Kidney (tissue), 14 donors: ENCODE data around the gene FAM53B. TPM values are rescaled to one million over a fixed set of nuclear protein-coding genes. Genes with fewer than 3 reads are reported as not detected.

Source experiments
- DNase-seq, 5 donors: peaks; one replicate each; pipeline ENCODE4 v3.0.0-alpha.2; 2013 to 2020
- FAIRE-seq: peaks from 2 replicates; lab custom pipeline; 2012; peaks lifted over from hg19 to GRCh38; lab: Jason Lieb, UNC
- H3K27ac ChIP-seq, 2 donors: one replicate each; pipeline ENCODE4 v1.7.0; 2013; ENCODE audit warnings: low read depth in 2 of 2, low read length in 2 of 2, inconsistent platforms in 1 of 2
- H3K27me3 ChIP-seq: one replicate; pipeline ENCODE4 v1.7.1; 2013; ENCODE audit warnings: low read length, inconsistent platforms; ENCODE audit not compliant: control insufficient read depth, insufficient read depth
- H3K36me3 ChIP-seq, 3 donors: one replicate each; pipeline versions ENCODE4 v1.7.0 to v1.7.1; 2013; ENCODE audit warnings: low read length in 3 of 3, control low read depth in 1 of 3, inconsistent platforms in 1 of 3; ENCODE audit not compliant: insufficient read depth in 3 of 3, control insufficient read depth in 2 of 3
- H3K4me1 ChIP-seq, 3 donors: one replicate each; pipeline versions ENCODE4 v1.7.0 to v1.7.1; 2013; ENCODE audit warnings: low read length in 3 of 3, inconsistent platforms in 1 of 3, low read depth in 1 of 3; ENCODE audit not compliant: control insufficient read depth in 2 of 3, insufficient read depth in 2 of 3
- H3K4me3 ChIP-seq, 3 donors: one replicate each; pipeline versions ENCODE4 v1.7.0 to v1.8.1; 2013; ENCODE audit warnings: low read length in 3 of 3, control low read depth in 1 of 3, inconsistent platforms in 1 of 3
- H3K9ac ChIP-seq, 3 donors: one replicate each; pipeline versions ENCODE4 v1.7.0 to v1.7.1; 2013; ENCODE audit warnings: low read length in 3 of 3, control low read depth in 1 of 3, inconsistent platforms in 1 of 3
- H3K9me3 ChIP-seq, 3 donors: one replicate each; pipeline versions ENCODE4 v1.7.0 to v1.7.1; 2013; ENCODE audit warnings: low read length in 3 of 3, control low read depth in 1 of 3, inconsistent platforms in 1 of 3; ENCODE audit not compliant: control insufficient read depth in 2 of 3, insufficient read depth in 1 of 3
- CTCF ChIP-seq: IDR thresholded peaks from 3 replicates; pipeline ENCODE4 v1.5.1; 2012; ENCODE audit warnings: mild to moderate bottlenecking, moderate library complexity, borderline replicate concordance; ENCODE audit not compliant: insufficient read depth; ENCODE audit errors: extremely low read depth
- intact Hi-C: fragments of 100-400 bp; cut with DNase I; formaldehyde crosslinking; loops from one replicate; pipeline ENCODE4 v1.11.1; 2022
- polyA plus RNA-seq: library from polyadenylated mRNA; stranded (reverse); fragments of 350-450 nt; fragmentation: Illumina TruSeq; extraction: RNeasy Lipid Tissue Mini Kit (QIAGEN cat#74804); gene quantifications from one replicate; pipeline ENCODE4 v1.2.3, GENCODE V29; 2014; ENCODE audit warnings: low read depth, low replicate concordance; ENCODE audit not compliant: insufficient read depth
- total RNA-seq: library from RNA; stranded (reverse); fragmentation: NEBNext Ultra II Directional; extraction: Animal tissue kit (Norgen Biotek cat#: 25700); gene quantifications from one replicate; pipeline ENCODE4 v1.2.1, GENCODE V29; 2021
- donor health status: control.
- donor health status: control.
- donor health status: control.
- donor health status: control.
- donor health status: control.
- donor health status: DM: yes; HTN: yes; CAD: no.
- donor health status: Normal renal cell carcinoma (clear cell type).

FAM53B gene
- total and polyA plus RNA-seq, 2 donors from 2014 or later, result 11.8 to 30.0 TPM

- Histone ChIP-seq H3K27ac (peak overlapping the region in 1 of 2 donors; percentile 90), H3K36me3 (no peaks in the 10 kb centered on the region), H3K9ac (no peak overlapping the region), H3K27me3 (no peaks in the 10 kb centered on the region), H3K4me3 (no peak overlapping the region), H3K9me3 (no peaks in the 10 kb centered on the region), H3K4me1 (peaks cover 13 to 86% (median 85%) of the 10 kb centered on the region in 3 donors)
- TF ChIP-seq CTCF, result no peak
- intact Hi-C loops, result no loop called here
- peak in 2 of 5 donors; percentile 47 to 48 for DNase-seq
- FAIRE-seq, result no peak
Observed at GRCh38 chr10:124738441-124738840, 5.7 kb downstream of the FAM53B start.

DNA sequence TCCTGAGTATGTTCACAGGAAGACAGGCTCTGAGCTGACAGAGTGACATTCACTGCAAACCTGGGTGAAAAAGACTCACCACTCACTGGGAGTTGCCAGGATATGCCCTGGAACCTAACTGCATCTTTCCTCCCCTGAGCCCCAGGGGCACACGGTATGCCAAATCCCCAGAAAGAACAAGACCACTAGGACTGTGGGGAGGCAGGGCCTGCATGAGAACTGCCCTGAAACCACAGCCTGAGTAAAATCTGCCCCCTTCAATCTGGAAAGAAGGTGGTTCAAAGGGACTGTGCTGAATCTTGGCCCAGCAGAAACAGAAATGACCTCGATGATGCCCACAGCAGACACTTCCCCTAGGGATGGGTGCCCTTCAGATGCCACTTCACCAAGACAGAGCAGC, 6.5 kb downstream of the FAM53B start:
- Histone ChIP-seq H3K4me1 (peaks cover 15 to 94% (median 91%) of the 10 kb centered on the region in 3 donors), H3K36me3 (no peaks in the 10 kb centered on the region), H3K27me3 (no peaks in the 10 kb centered on the region), H3K4me3 (no peak overlapping the region), H3K9ac (peak overlapping the region in 1 of 3 donors; percentile 72), H3K27ac (peak overlapping the region; percentile 86 to 95), H3K9me3 (no peaks in the 10 kb centered on the region)
- TF ChIP-seq CTCF, result no peak
- DNase-seq (no peak), FAIRE-seq (no peak)
- intact Hi-C loops, result no loop called here

DNA sequence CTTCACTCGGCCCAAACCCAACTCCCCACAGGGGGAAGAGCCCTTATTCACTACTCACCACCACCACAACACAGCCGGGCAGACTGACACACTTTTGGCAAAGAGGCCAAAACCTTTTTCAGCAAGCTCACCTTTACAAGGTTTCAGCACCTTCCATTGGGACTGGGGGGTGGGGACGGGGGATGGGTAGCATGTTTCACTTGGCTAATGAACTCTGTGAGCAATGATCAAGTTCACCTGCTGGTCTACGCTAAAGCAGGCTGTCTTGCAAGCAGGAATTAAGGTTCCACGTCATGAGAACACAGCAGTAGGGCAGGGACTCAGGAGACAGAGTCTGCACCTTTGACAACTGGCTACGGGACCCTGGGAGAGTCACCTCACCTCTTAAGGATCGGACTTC, 7.0 kb downstream of the FAM53B start:
- peak overlapping the region; percentile 86 to 95 for H3K27ac ChIP-seq
- H3K4me1 ChIP-seq, result peaks cover 16 to 94% (median 89%) of the 10 kb centered on the region in 3 donors
- DNase-seq (peak in 1 of 5 donors; percentile 64), FAIRE-seq (no peak)
- H3K36me3 ChIP-seq, result no peaks in the 10 kb centered on the region
- no peak for TF ChIP-seq CTCF
- H3K27me3 ChIP-seq, result no peaks in the 10 kb centered on the region
- peak overlapping the region in 1 of 3 donors; percentile 72 for H3K9ac ChIP-seq
- intact Hi-C loops, result no loop called here
- H3K9me3 ChIP-seq, result no peaks in the 10 kb centered on the region
- H3K4me3 ChIP-seq, result peak overlapping the region in 1 of 3 donors; percentile 26
